Middle frontal gyrus (tissue), 1 donor: ENCODE results near the gene FBXO31.
"Not testable (repeated sequence)": the region's sequence is repeated elsewhere in the genome, so short reads cannot be mapped to it uniquely, and the experiment has no call there.

Experiments
- DNase-seq: peaks from one replicate; pipeline ENCODE4 v3.0.0-alpha.2; 2015; ENCODE audit warnings: low spot score; ENCODE audit errors: extremely low spot score

The FBXO31 gene

GRCh38 chr16:87365021-87365713 lies 18.4 kb downstream of the FBXO31 start:
- no peak for DNase-seq

GRCh38 chr16:87363771-87364455 lies 19.7 kb downstream of the FBXO31 start:
- DNase-seq: no peak

GRCh38 chr16:87362828-87363559 lies 20.6 kb downstream of the FBXO31 start:
- not testable (repeated sequence) for DNase-seq

- no peak for DNase-seq
Observed at GRCh38 chr16:87361916-87362619, 21.5 kb downstream of the FBXO31 start.

GRCh38 chr16:87360862-87361610 lies 22.5 kb downstream of the FBXO31 start:
- DNase-seq: no peak

- DNase-seq: no peak
Observed at GRCh38 chr16:87359121-87359520, 24.5 kb downstream of the FBXO31 start.

GRCh38 chr16:87358696-87359095 lies 24.9 kb downstream of the FBXO31 start:
- no peak for DNase-seq

GRCh38 chr16:87358250-87358649 lies 25.3 kb downstream of the FBXO31 start:
- no peak for DNase-seq

GRCh38 chr16:87356491-87356853 lies 27.1 kb downstream of the FBXO31 start:
- DNase-seq: no peak

- no peak for DNase-seq
Observed at GRCh38 chr16:87353613-87354012, 30.0 kb downstream of the FBXO31 start.

GRCh38 chr16:87352818-87353217 lies 30.8 kb downstream of the FBXO31 start:
- no peak for DNase-seq

GRCh38 chr16:87351320-87351698 lies 32.3 kb downstream of the FBXO31 start:
- no peak for DNase-seq

- DNase-seq: peak; percentile 30
Observed at GRCh38 chr16:87350681-87351319, 32.8 kb downstream of the FBXO31 start.

GRCh38 chr16:87350031-87350430 lies 33.5 kb downstream of the FBXO31 start:
- no peak for DNase-seq

GRCh38 chr16:87348616-87349157 lies 34.9 kb downstream of the FBXO31 start:
- DNase-seq: no peak

- DNase-seq: no peak
Observed at GRCh38 chr16:87347932-87348615, 35.5 kb downstream of the FBXO31 start.

GRCh38 chr16:87346517-87347060 lies 37.0 kb downstream of the FBXO31 start:
- no peak for DNase-seq

GRCh38 chr16:87345726-87346424 lies 37.7 kb downstream of the FBXO31 start:
- no peak for DNase-seq
